Measurements from ENCODE around the gene PSMG1. TPM values are rescaled to one million over a fixed set of nuclear protein-coding genes. Genes with fewer than 3 reads are reported as not detected.

PSMG1 gene
- total and polyA plus RNA-seq, 2 donors from 2014 or later, result 25.9 to 50.8 TPM

GRCh38 chr21:39176271-39176709 lies 7.0 kb downstream of the PSMG1 start:
- intact Hi-C loops (cut with DNase I), result no loop called here
- H3K9me3 ChIP-seq (ENCODE audit: control insufficient read depth in 2 of 3, insufficient read depth in 1 of 3, low read length in 3 of 3), result no peaks in the 10 kb centered on the region
- H3K9ac ChIP-seq (ENCODE audit: low read length in 3 of 3), result no peak overlapping the region
- H3K4me1 ChIP-seq (ENCODE audit: control insufficient read depth in 2 of 3, insufficient read depth in 2 of 3, low read depth in 1 of 3, low read length in 3 of 3), result no peaks in the 10 kb centered on the region
- H3K4me3 ChIP-seq (ENCODE audit: low read length in 3 of 3), result no peak overlapping the region
- no peak overlapping the region for H3K27ac ChIP-seq (ENCODE audit: low read depth in 2 of 2, low read length in 2 of 2)
- FAIRE-seq, result no peak
- no peaks in the 10 kb centered on the region for H3K27me3 ChIP-seq (ENCODE audit: control insufficient read depth, insufficient read depth, low read length)
- H3K36me3 ChIP-seq (ENCODE audit: control insufficient read depth in 2 of 3, insufficient read depth in 3 of 3, low read length in 3 of 3), result peaks cover 3 to 18% (median 5%) of the 10 kb centered on the region in 3 donors
- no peak for DNase-seq
- TF ChIP-seq, protein P1, sequence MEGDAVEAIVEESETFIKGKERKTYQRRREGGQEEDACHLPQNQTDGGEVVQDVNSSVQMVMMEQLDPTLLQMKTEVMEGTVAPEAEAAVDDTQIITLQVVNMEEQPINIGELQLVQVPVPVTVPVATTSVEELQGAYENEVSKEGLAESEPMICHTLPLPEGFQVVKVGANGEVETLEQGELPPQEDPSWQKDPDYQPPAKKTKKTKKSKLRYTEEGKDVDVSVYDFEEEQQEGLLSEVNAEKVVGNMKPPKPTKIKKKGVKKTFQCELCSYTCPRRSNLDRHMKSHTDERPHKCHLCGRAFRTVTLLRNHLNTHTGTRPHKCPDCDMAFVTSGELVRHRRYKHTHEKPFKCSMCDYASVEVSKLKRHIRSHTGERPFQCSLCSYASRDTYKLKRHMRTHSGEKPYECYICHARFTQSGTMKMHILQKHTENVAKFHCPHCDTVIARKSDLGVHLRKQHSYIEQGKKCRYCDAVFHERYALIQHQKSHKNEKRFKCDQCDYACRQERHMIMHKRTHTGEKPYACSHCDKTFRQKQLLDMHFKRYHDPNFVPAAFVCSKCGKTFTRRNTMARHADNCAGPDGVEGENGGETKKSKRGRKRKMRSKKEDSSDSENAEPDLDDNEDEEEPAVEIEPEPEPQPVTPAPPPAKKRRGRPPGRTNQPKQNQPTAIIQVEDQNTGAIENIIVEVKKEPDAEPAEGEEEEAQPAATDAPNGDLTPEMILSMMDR (IDR thresholded peaks at IDR 0.05; ENCODE audit: borderline replicate concordance, extremely low read depth, insufficient read depth), result no peak

- DNase-seq (no peak), FAIRE-seq (no peak)
Measured at GRCh38 chr21:39175665-39176064, 7.6 kb downstream of the PSMG1 start.

GRCh38 chr21:39175154-39175553 lies 8.1 kb downstream of the PSMG1 start:
- Histone ChIP-seq H3K9me3 (ENCODE audit: control insufficient read depth in 2 of 3, insufficient read depth in 1 of 3, low read length in 3 of 3) (no peaks in the 10 kb centered on the region), H3K27me3 (ENCODE audit: control insufficient read depth, insufficient read depth, low read length) (no peaks in the 10 kb centered on the region), H3K4me3 (ENCODE audit: low read length in 3 of 3) (no peak overlapping the region), H3K4me1 (ENCODE audit: control insufficient read depth in 2 of 3, insufficient read depth in 2 of 3, low read depth in 1 of 3, low read length in 3 of 3) (no peaks in the 10 kb centered on the region), H3K27ac (ENCODE audit: low read depth in 2 of 2, low read length in 2 of 2) (no peak overlapping the region), H3K9ac (ENCODE audit: low read length in 3 of 3) (no peak overlapping the region), H3K36me3 (ENCODE audit: control insufficient read depth in 2 of 3, insufficient read depth in 3 of 3, low read length in 3 of 3) (peaks cover 6 to 20% (median 8%) of the 10 kb centered on the region in 3 donors)
- TF ChIP-seq, protein P1 (IDR thresholded peaks at IDR 0.05; ENCODE audit: borderline replicate concordance, extremely low read depth, insufficient read depth), result peak; percentile 29
- intact Hi-C loops (cut with DNase I), result no loop called here
- DNase-seq (peak in 2 of 5 donors; percentile 40 to 50), FAIRE-seq (peak; percentile 92)

More at GRCh38 chr21:39175665-39176064, 7.6 kb downstream of the PSMG1 start:
- Histone ChIP-seq H3K4me3 (ENCODE audit: low read length in 3 of 3) (no peak overlapping the region), H3K4me1 (ENCODE audit: control insufficient read depth in 2 of 3, insufficient read depth in 2 of 3, low read depth in 1 of 3, low read length in 3 of 3) (no peaks in the 10 kb centered on the region), H3K36me3 (ENCODE audit: control insufficient read depth in 2 of 3, insufficient read depth in 3 of 3, low read length in 3 of 3) (peaks cover 6 to 20% (median 8%) of the 10 kb centered on the region in 3 donors), H3K9me3 (ENCODE audit: control insufficient read depth in 2 of 3, insufficient read depth in 1 of 3, low read length in 3 of 3) (no peaks in the 10 kb centered on the region), H3K27ac (ENCODE audit: low read depth in 2 of 2, low read length in 2 of 2) (no peak overlapping the region), H3K9ac (ENCODE audit: low read length in 3 of 3) (no peak overlapping the region), H3K27me3 (ENCODE audit: control insufficient read depth, insufficient read depth, low read length) (no peaks in the 10 kb centered on the region)
- intact Hi-C loops (cut with DNase I), result no loop called here
- TF ChIP-seq, protein P1 (IDR thresholded peaks at IDR 0.05; ENCODE audit: borderline replicate concordance, extremely low read depth, insufficient read depth), result no peak

Measured in kidney (tissue), 14 donors.